Gastrocnemius medialis (tissue), 4 donors: ENCODE measurements around the gene POMT2. TPM values are rescaled to one million over a fixed set of nuclear protein-coding genes. Genes with fewer than 3 reads are reported as not detected.

Experiments
- ATAC-seq, 2 donors: fragments of 150-250 bp; one replicate each; pipeline ENCODE4 v1.9.1; 2016
- DNase-seq, 2 donors: peaks; one replicate each; pipeline ENCODE4 v3.0.0-alpha.2; 2019
- H3K27ac ChIP-seq, 4 donors: fragments of 200-600 bp; sonication (generic); 1 replicate in 1 of 4; 2 replicates in 3 of 4; pipeline ENCODE4 v1.5.1; 2016 to 2018; ENCODE audit warnings: mild to moderate bottlenecking in 2 of 4, moderate library complexity in 1 of 4
- H3K27me3 ChIP-seq, 3 donors: fragments of 200-600 bp; sonication (generic) in 2 of 3; 1 replicate in 1 of 3; 2 replicates in 2 of 3; pipeline versions ENCODE4 v1.5.1 to v1.6.0; 2016 to 2019; ENCODE audit warnings: mild to moderate bottlenecking in 1 of 3, moderate library complexity in 1 of 3
- H3K36me3 ChIP-seq, 2 donors: fragments of 200-600 bp; sonication (generic) in 1 of 2; one replicate each; pipeline ENCODE4 v1.5.1; 2017 to 2018
- H3K4me1 ChIP-seq, 2 donors: fragments of 200-600 bp; sonication (generic) in 1 of 2; one replicate each; pipeline ENCODE4 v1.5.1; 2016 to 2017; ENCODE audit warnings: mild to moderate bottlenecking in 2 of 2
- H3K4me3 ChIP-seq, 4 donors: fragments of 200-600 bp; sonication (generic) in 3 of 4; 1 replicate in 1 of 4; 2 replicates in 3 of 4; pipeline ENCODE4 v1.5.1; 2016 to 2019; ENCODE audit warnings: mild to moderate bottlenecking in 2 of 4
- H3K9me3 ChIP-seq, 3 donors: fragments of 200-600 bp; sonication (generic) in 2 of 3; 1 replicate in 1 of 3; 2 replicates in 2 of 3; pipeline ENCODE4 v1.5.1; 2016 to 2019
- CTCF ChIP-seq, 5 experiments: fragments of 450-650 bp in 3 of 5; fragments of 200-600 bp in 2 of 5; sonication (generic) in 2 of 5; IDR thresholded peaks in 4 of 5; conservative IDR thresholded peaks in 1 of 5; 1 replicate in 4 of 5; 2 replicates in 1 of 5; pipeline ENCODE4 v1.5.1; 2016 to 2019; ENCODE audit warnings: antibody characterized with exemption in 5 of 5, mild to moderate bottlenecking in 3 of 5, moderate library complexity in 3 of 5
- POLR2A ChIP-seq, 2 donors: fragments of 450-650 bp; IDR thresholded peaks; one replicate each; pipeline ENCODE4 v1.6.1; 2017; ENCODE audit warnings: antibody characterized with exemption in 2 of 2, mild to moderate bottlenecking in 2 of 2, moderate library complexity in 2 of 2
- in situ Hi-C, 4 donors: fragments of 200-750 bp; cut with MboI; loops; one replicate each; pipeline versions ENCODE4 v1.15.0 to v1.8.0; 2017; ENCODE audit warnings: low sequenced_read_pairs in 4 of 4
- intact Hi-C: fragments of 100-400 bp; cut with DNase I; formaldehyde crosslinking; loops from one replicate; pipeline ENCODE4 v1.15.1; 2023; ENCODE audit warnings: low total_unique reads
- total RNA-seq, 4 donors: library from RNA; depleted of rRNA; stranded (reverse); fragments of >200 nt; gene quantifications; one replicate each; pipeline versions ENCODE4 v1.1.0 to v1.2.3, GENCODE V29; 2016

Gene POMT2
- total RNA-seq, 4 donors from 2014 or later = 27.0 to 33.2 (median 28.9) TPM

GRCh38 chr14:77240336-77240915 lies 80.3 kb downstream of the POMT2 start:
- intact Hi-C loops = no loop called here
- DNase-seq (no peak), ATAC-seq (no peak)
- in situ Hi-C loops = no loop called here
- no peaks in the 10 kb centered on the region for H3K27me3 ChIP-seq
- H3K36me3 ChIP-seq = no peaks in the 10 kb centered on the region
- no peaks in the 10 kb centered on the region for H3K4me1 ChIP-seq
- no peaks in the 10 kb centered on the region for H3K9me3 ChIP-seq
- H3K27ac ChIP-seq = no peak overlapping the region
- H3K4me3 ChIP-seq = no peak overlapping the region
- no peak for TF ChIP-seq POLR2A (IDR thresholded peaks at IDR 0.05)
- no peak for TF ChIP-seq CTCF (IDR thresholded peaks at IDR 0.05 in 4 of 5, conservative IDR thresholded peaks at IDR 0.05 in 1 of 5)

- no peaks in the 10 kb centered on the region for H3K36me3 ChIP-seq
- H3K4me1 ChIP-seq = no peaks in the 10 kb centered on the region
- no peaks in the 10 kb centered on the region for H3K27me3 ChIP-seq
- TF ChIP-seq POLR2A (IDR thresholded peaks at IDR 0.05) = no peak
- no peak for TF ChIP-seq CTCF (IDR thresholded peaks at IDR 0.05 in 4 of 5, conservative IDR thresholded peaks at IDR 0.05 in 1 of 5)
- H3K9me3 ChIP-seq = no peaks in the 10 kb centered on the region
- H3K27ac ChIP-seq = no peak overlapping the region
- in situ Hi-C loops (no loop called here), intact Hi-C loops (no loop called here)
- no peak for DNase-seq
- no peak for ATAC-seq
- no peak overlapping the region for H3K4me3 ChIP-seq
Measured at GRCh38 chr14:77239412-77239811, 81.3 kb downstream of the POMT2 start.

GRCh38 chr14:77238996-77239395 lies 81.7 kb downstream of the POMT2 start:
- intact Hi-C loops (no loop called here), in situ Hi-C loops (no loop called here)
- no peaks in the 10 kb centered on the region for H3K9me3 ChIP-seq
- ATAC-seq (no peak), DNase-seq (no peak)
- no peaks in the 10 kb centered on the region for H3K36me3 ChIP-seq
- TF ChIP-seq CTCF (IDR thresholded peaks at IDR 0.05 in 4 of 5, conservative IDR thresholded peaks at IDR 0.05 in 1 of 5) = no peak
- TF ChIP-seq POLR2A (IDR thresholded peaks at IDR 0.05) = no peak
- H3K4me3 ChIP-seq = no peak overlapping the region
- no peaks in the 10 kb centered on the region for H3K27me3 ChIP-seq
- H3K27ac ChIP-seq = no peak overlapping the region
- H3K4me1 ChIP-seq = no peaks in the 10 kb centered on the region

GRCh38 chr14:77238356-77238755 lies 82.3 kb downstream of the POMT2 start:
- no peak for DNase-seq
- Histone ChIP-seq H3K27me3 (no peaks in the 10 kb centered on the region), H3K9me3 (no peaks in the 10 kb centered on the region), H3K36me3 (no peaks in the 10 kb centered on the region), H3K4me3 (no peak overlapping the region), H3K4me1 (no peaks in the 10 kb centered on the region), H3K27ac (no peak overlapping the region)
- in situ Hi-C loops (no loop called here), intact Hi-C loops (no loop called here)
- ATAC-seq = no peak
- TF ChIP-seq CTCF (IDR thresholded peaks at IDR 0.05 in 4 of 5, conservative IDR thresholded peaks at IDR 0.05 in 1 of 5) (no peak), POLR2A (IDR thresholded peaks at IDR 0.05) (no peak)

GRCh38 chr14:77236814-77237213 lies 83.9 kb downstream of the POMT2 start:
- Histone ChIP-seq H3K9me3 (no peaks in the 10 kb centered on the region), H3K27me3 (no peaks in the 10 kb centered on the region), H3K36me3 (no peaks in the 10 kb centered on the region), H3K4me1 (no peaks in the 10 kb centered on the region), H3K4me3 (no peak overlapping the region), H3K27ac (no peak overlapping the region)
- TF ChIP-seq CTCF (IDR thresholded peaks at IDR 0.05 in 4 of 5, conservative IDR thresholded peaks at IDR 0.05 in 1 of 5) (no peak), POLR2A (IDR thresholded peaks at IDR 0.05) (no peak)
- intact Hi-C loops (no loop called here), in situ Hi-C loops (no loop called here)
- ATAC-seq = no peak
- no peak for DNase-seq
